Cardiac muscle cell (in vitro differentiated cells and primary cell): Measurements from ENCODE around the gene PLCXD3. TPM values are rescaled to one million over a fixed set of nuclear protein-coding genes. Genes with fewer than 3 reads are reported as not detected.

Source experiments
- DNase-seq, 2 donors: peaks; one replicate each; pipeline versions ENCODE4 v3.0.0 to v3.0.0-alpha.2; 2010 to 2017; ENCODE audit warnings: low read depth in 1 of 2, low spot score in 1 of 2
- H3K27ac ChIP-seq: fragments of 200-600 bp; sonication (generic); 2 replicates; pipeline ENCODE4 v1.5.1; 2016
- H3K27me3 ChIP-seq: fragments of 200-600 bp; sonication (generic); 2 replicates; pipeline ENCODE4 v1.6.0; 2016; ENCODE audit warnings: control low read depth
- H3K36me3 ChIP-seq: fragments of 200-600 bp; sonication (generic); 2 replicates; pipeline ENCODE4 v1.5.1; 2016; ENCODE audit warnings: control low read depth
- H3K4me1 ChIP-seq: fragments of 200-600 bp; sonication (generic); 2 replicates; pipeline ENCODE4 v1.8.1; 2017; ENCODE audit warnings: low read depth, mild to moderate bottlenecking, mixed run types
- H3K4me3 ChIP-seq: fragments of 200-600 bp; sonication (generic); 2 replicates; pipeline ENCODE4 v1.5.1; 2016; ENCODE audit warnings: mild to moderate bottlenecking
- H3K9me3 ChIP-seq: fragments of 200-600 bp; sonication (generic); 2 replicates; pipeline ENCODE4 v1.5.1; 2017; ENCODE audit warnings: low read depth, mild to moderate bottlenecking, control low read depth
- polyA plus RNA-seq: library from polyadenylated mRNA; unstranded; fragments of >200 nt; fragmentation: Nextera tagmentation; extraction: Ambion mirVana; gene quantifications from 2 replicates; pipeline ENCODE4 v1.2.1, GENCODE V29; 2016
- total RNA-seq: library from RNA; depleted of rRNA; stranded (reverse); fragments of >200 nt; gene quantifications from 2 replicates; pipeline ENCODE4 v1.2.3, GENCODE V29; 2016
- TF ChIP-seq, protein P1 (sequence below): IDR thresholded peaks from 2 replicates; pipeline ENCODE4 v1.5.1; 2012; ENCODE audit warnings: low read depth, mild to moderate bottlenecking, low read length

The PLCXD3 gene
- total and polyA plus RNA-seq, 2 experiments from 2014 or later = 7.9 to 58.6 TPM

DNA sequence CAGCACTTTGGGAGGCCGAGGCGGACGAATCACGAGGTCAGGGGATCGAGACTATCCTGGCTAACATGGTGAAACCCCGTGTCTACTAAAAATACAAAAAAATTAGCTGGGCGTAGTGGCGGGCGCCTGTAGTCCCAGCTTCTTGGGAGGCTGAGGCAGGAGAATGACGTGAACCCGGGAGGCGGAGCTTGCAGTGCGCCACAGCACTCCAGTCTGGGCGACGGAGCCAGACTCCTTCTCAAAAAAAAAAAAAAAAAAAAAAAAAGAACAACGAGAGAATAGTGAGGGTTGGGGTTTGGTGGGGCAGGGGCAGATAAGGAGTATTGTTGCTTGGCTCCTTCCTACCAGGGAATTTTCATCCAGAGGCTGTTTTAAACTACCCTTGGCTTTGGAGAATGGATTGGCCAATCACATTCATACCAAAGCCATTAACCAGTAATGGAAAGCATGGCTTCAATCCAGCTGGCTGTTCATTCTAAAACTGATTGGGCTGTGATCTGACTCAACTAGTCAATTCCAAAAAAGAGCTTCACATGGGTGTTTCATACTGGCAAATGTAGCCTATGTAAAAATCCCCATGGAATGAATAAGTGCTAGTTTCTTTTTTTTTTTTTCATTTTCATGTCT, 64.4 kb downstream of the PLCXD3 start:
- no peaks in the 10 kb centered on the region for H3K36me3 ChIP-seq
- H3K27me3 ChIP-seq = no peaks in the 10 kb centered on the region
- TF ChIP-seq, protein P1, sequence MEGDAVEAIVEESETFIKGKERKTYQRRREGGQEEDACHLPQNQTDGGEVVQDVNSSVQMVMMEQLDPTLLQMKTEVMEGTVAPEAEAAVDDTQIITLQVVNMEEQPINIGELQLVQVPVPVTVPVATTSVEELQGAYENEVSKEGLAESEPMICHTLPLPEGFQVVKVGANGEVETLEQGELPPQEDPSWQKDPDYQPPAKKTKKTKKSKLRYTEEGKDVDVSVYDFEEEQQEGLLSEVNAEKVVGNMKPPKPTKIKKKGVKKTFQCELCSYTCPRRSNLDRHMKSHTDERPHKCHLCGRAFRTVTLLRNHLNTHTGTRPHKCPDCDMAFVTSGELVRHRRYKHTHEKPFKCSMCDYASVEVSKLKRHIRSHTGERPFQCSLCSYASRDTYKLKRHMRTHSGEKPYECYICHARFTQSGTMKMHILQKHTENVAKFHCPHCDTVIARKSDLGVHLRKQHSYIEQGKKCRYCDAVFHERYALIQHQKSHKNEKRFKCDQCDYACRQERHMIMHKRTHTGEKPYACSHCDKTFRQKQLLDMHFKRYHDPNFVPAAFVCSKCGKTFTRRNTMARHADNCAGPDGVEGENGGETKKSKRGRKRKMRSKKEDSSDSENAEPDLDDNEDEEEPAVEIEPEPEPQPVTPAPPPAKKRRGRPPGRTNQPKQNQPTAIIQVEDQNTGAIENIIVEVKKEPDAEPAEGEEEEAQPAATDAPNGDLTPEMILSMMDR = no peak
- DNase-seq = peak in 1 of 2 donors; percentile 65
- H3K9me3 ChIP-seq = no peaks in the 10 kb centered on the region
- H3K4me1 ChIP-seq = peaks cover 11% of the 10 kb centered on the region
- no peak overlapping the region for H3K27ac ChIP-seq
- no peak overlapping the region for H3K4me3 ChIP-seq

DNA sequence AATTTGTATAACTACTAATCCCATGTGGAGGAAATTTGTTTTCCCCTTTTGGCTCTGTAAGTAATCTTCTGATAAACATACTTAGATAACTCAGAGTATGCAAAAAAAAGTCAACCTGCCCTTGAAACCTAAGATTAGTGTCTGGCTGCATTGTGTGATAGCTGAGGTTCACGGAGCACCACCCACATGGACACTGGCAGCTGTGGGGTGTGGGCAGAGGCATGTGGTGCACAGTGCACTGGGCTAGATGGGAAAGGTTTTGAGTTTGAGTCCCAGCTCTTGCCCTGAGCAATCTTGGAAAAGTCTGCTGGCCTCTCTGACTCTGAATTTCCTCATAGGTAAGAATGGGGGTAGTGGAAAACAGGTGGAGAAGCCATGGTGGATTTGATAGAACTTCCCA, 75.1 kb downstream of the PLCXD3 start:
- H3K4me1 ChIP-seq = peaks cover 23% of the 10 kb centered on the region
- TF ChIP-seq, protein P1 = no peak
- H3K4me3 ChIP-seq = no peak overlapping the region
- no peak for DNase-seq
- no peaks in the 10 kb centered on the region for H3K27me3 ChIP-seq
- no peaks in the 10 kb centered on the region for H3K36me3 ChIP-seq
- no peaks in the 10 kb centered on the region for H3K9me3 ChIP-seq
- H3K27ac ChIP-seq = peak overlapping the region; percentile 59

DNA sequence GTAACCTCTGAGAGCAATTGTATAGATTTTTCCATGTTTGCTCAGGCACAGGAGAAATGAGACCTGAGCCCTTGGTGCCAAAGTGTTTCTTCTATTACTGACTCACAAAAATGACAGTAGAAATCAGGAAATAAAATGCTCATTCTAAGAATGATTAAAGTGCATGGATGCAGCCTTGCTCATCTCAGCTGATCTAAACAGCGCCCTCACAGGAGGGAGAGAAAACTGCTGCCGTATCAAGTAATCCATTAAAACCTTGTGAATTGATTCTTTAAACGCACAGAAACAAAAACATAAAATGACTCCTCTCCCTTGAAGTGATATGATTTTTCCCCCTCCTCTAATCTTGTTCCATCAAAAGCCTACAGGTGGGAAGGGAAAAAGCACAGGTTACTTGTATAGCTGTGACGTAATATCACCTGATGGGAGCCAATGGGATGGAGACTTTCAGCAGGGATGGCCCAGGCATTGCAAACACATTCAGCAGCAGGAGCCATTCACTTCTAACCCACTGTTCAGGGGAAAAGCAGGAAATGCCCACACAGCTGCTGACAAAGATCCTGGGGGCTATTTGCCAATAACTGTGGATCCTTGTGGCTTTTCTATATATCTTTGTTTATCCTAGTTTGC, 76.7 kb downstream of the PLCXD3 start:
- Histone ChIP-seq H3K4me1 (peaks cover 19% of the 10 kb centered on the region), H3K27ac (peak overlapping the region; percentile 59), H3K9me3 (no peaks in the 10 kb centered on the region), H3K27me3 (no peaks in the 10 kb centered on the region), H3K4me3 (no peak overlapping the region), H3K36me3 (no peaks in the 10 kb centered on the region)
- no peak for DNase-seq
- TF ChIP-seq, protein P1 = peak; percentile 35

DNA sequence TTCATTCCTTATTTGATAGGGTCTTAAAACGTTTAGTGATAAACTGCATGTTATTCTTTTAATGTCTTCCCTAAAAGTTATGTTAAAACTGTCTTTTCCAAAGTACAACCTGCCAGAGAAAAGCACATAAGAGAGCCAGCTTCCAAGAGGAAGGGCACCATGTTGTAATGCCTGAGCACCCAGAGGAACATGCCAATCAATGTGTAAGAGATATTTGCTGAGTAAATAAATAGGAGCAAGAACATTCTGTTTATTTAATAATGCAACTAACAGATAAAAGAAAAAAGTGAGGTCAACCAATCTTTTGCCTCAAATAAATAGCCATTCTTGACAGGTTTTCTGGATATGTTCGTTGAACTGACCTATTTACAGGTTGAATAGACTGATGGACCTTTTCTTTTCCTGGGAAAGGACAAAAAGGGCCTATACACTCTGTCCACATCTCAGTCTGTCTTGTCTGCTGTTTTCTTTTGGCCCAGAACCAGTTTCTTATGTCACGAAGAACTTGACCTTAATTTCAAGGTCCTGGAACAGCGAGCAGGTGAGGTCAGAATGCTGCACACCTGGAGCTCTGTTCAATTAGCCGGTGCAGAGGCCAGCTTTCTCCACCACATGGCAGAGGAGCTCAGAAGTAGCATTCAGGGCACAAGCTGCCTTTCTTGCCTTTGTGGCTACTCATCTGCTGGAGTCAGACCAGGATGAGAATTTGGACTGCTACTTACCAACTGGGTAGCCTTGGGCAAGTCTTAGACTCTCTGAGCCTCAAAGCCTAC, 77.7 kb downstream of the PLCXD3 start:
- TF ChIP-seq, protein P1 = no peak
- Histone ChIP-seq H3K27ac (no peak overlapping the region), H3K4me1 (peaks cover 22% of the 10 kb centered on the region), H3K27me3 (no peaks in the 10 kb centered on the region), H3K36me3 (no peaks in the 10 kb centered on the region), H3K9me3 (no peaks in the 10 kb centered on the region), H3K4me3 (no peak overlapping the region)
- DNase-seq = no peak

DNA sequence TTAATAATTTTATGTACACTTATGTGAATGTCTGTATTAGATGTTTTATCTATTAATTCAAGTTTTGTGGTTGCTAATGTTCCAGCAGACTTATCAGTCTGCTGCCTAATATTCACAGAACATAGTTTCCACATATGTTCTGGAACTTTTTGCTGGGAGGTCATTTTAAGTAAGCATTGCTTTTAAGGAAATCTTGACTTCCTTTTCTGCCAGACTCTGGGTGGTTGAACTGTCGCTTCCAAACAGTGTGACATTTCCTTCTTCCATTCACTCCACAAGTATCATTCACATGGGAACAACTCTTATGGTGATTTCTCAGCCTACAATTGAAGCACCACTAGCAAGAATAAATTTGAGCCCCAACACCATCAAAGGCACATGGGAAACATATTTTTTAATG, 82.9 kb downstream of the PLCXD3 start:
- TF ChIP-seq, protein P1 = no peak
- DNase-seq = peak in 1 of 2 donors; percentile 32
- Histone ChIP-seq H3K36me3 (no peaks in the 10 kb centered on the region), H3K9me3 (no peaks in the 10 kb centered on the region), H3K27ac (peak overlapping the region; percentile 38), H3K4me1 (peaks cover 23% of the 10 kb centered on the region), H3K27me3 (no peaks in the 10 kb centered on the region), H3K4me3 (no peak overlapping the region)
